Ishikawa (cell line): ENCODE results near the gene NLK.

Experiments
- CEBPB ChIP-seq: IDR thresholded peaks from 2 replicates; pipeline ENCODE4 v1.6.1; 2012
- EP300 ChIP-seq: IDR thresholded peaks from 2 replicates; pipeline ENCODE4 v1.6.1; 2012; ENCODE audit warnings: borderline replicate concordance
- MAX ChIP-seq: IDR thresholded peaks from 2 replicates; pipeline ENCODE4 v1.6.1; 2012
- RAD21 ChIP-seq: IDR thresholded peaks from 2 replicates; pipeline ENCODE4 v1.6.1; 2012; ENCODE audit warnings: low read depth
- REST ChIP-seq: IDR thresholded peaks from 2 replicates; pipeline ENCODE4 v1.6.1; 2012; ENCODE audit warnings: low read depth, mild to moderate bottlenecking
- TAF1 ChIP-seq: IDR thresholded peaks from 2 replicates; pipeline ENCODE4 v1.6.1; 2012; ENCODE audit warnings: low read depth, mild to moderate bottlenecking
- YY1 ChIP-seq: IDR thresholded peaks from 2 replicates; pipeline ENCODE4 v1.6.1; 2012; ENCODE audit warnings: low read depth

- TF ChIP-seq TAF1 = no peak
- no peak for TF ChIP-seq REST
- no peak for TF ChIP-seq CEBPB
- TF ChIP-seq RAD21 = no peak
- no peak for TF ChIP-seq MAX
- no peak for TF ChIP-seq EP300
- no peak for TF ChIP-seq YY1
Measured at GRCh38 chr17:28004344-28004743, 38.1 kb upstream of the NLK start.
